Measurements from ENCODE around the gene VPS37D. TPM values are rescaled to one million over a fixed set of nuclear protein-coding genes. Genes with fewer than 3 reads are reported as not detected.
"Not testable (repeated sequence)": the region's sequence is repeated elsewhere in the genome, so short reads cannot be mapped to it uniquely, and the experiment has no call there.

Gene VPS37D
- polyA plus RNA-seq, 1 experiment, result 1.8 TPM

GRCh38 chr7:73650524-73650923 lies 17.1 kb upstream of the VPS37D start:
- ChIA-PET POLR2A (no interaction called here), CTCF (no interaction called here)
- no peak for TF ChIP-seq CTCF (IDR thresholded peaks at IDR 0.05; ENCODE audit: low read depth, low read length)
- no peaks in the 10 kb centered on the region for H3K9me3 ChIP-seq (ENCODE audit: control insufficient read depth, insufficient read depth, low read length)
- H3K27ac ChIP-seq (ENCODE audit: low read depth, low read length), result no peak overlapping the region
- no peak overlapping the region for H3K4me3 ChIP-seq (ENCODE audit: low read depth, low read length)
- H3K27me3 ChIP-seq (ENCODE audit: control insufficient read depth, insufficient read depth, low read length), result peaks cover 51% of the 10 kb centered on the region
- no peak for DNase-seq (ENCODE audit: low read depth, low spot score)

GRCh38 chr7:73652541-73652949 lies 15.1 kb upstream of the VPS37D start:
- ChIA-PET POLR2A (no interaction called here), CTCF (interaction anchor here (1.4 kb wide), 1 partner anchor 46 kb away, joined by 4 read pairs; no protein-coding TSS in a partner anchor)
- H3K4me3 ChIP-seq (ENCODE audit: low read depth, low read length), result no peak overlapping the region
- TF ChIP-seq CTCF (IDR thresholded peaks at IDR 0.05; ENCODE audit: low read depth, low read length), result no peak
- no peaks in the 10 kb centered on the region for H3K9me3 ChIP-seq (ENCODE audit: control insufficient read depth, insufficient read depth, low read length)
- H3K27ac ChIP-seq (ENCODE audit: low read depth, low read length), result no peak overlapping the region
- peaks cover 31% of the 10 kb centered on the region for H3K27me3 ChIP-seq (ENCODE audit: control insufficient read depth, insufficient read depth, low read length)
- no peak for DNase-seq (ENCODE audit: low read depth, low spot score)

- H3K27me3 ChIP-seq (ENCODE audit: control insufficient read depth, insufficient read depth, low read length), result peaks cover 14% of the 10 kb centered on the region
- H3K27ac ChIP-seq (ENCODE audit: low read depth, low read length); CTCF ChIA-PET; H3K9me3 ChIP-seq (ENCODE audit: control insufficient read depth, insufficient read depth, low read length); DNase-seq (ENCODE audit: low read depth, low spot score); H3K4me3 ChIP-seq (ENCODE audit: low read depth, low read length): not testable (repeated sequence)
- POLR2A ChIA-PET, result interaction anchor here (0.6 kb wide), 1 partner anchor 555 kb away, joined by 3 read pairs; the partner anchor contains the start of gene LAT2
These were observed 12.3 kb upstream of the VPS37D start for GRCh38 chr7:73655309-73655708.

- no peak for TF ChIP-seq CTCF (IDR thresholded peaks at IDR 0.05; ENCODE audit: low read depth, low read length)
- no peak for DNase-seq (ENCODE audit: low read depth, low spot score)
- Histone ChIP-seq H3K27ac (ENCODE audit: low read depth, low read length) (no peak overlapping the region), H3K4me3 (ENCODE audit: low read depth, low read length) (no peak overlapping the region), H3K27me3 (ENCODE audit: control insufficient read depth, insufficient read depth, low read length) (peaks cover 9% of the 10 kb centered on the region), H3K9me3 (ENCODE audit: control insufficient read depth, insufficient read depth, low read length) (no peaks in the 10 kb centered on the region; the same call in 1 of the 2 replicates)
- ChIA-PET POLR2A (no interaction called here), CTCF (interaction anchor here (1.0 kb wide), 1 partner anchor 53 kb away, joined by 3 read pairs; no protein-coding TSS in a partner anchor)
These were observed 7.6 kb upstream of the VPS37D start for GRCh38 chr7:73659983-73660382.

- H3K27ac ChIP-seq (ENCODE audit: low read depth, low read length); POLR2A ChIA-PET; H3K9me3 ChIP-seq (ENCODE audit: control insufficient read depth, insufficient read depth, low read length); H3K27me3 ChIP-seq (ENCODE audit: control insufficient read depth, insufficient read depth, low read length); DNase-seq (ENCODE audit: low read depth, low spot score); H3K4me3 ChIP-seq (ENCODE audit: low read depth, low read length): not testable (repeated sequence)
- CTCF ChIA-PET, result interaction anchor here (1.0 kb wide), 1 partner anchor 53 kb away, joined by 3 read pairs; no protein-coding TSS in a partner anchor
These were observed 7.0 kb upstream of the VPS37D start for GRCh38 chr7:73660594-73660993.

GRCh38 chr7:73663033-73663432 lies 4.6 kb upstream of the VPS37D start:
- Histone ChIP-seq H3K27ac (ENCODE audit: low read depth, low read length) (no peak overlapping the region), H3K9me3 (ENCODE audit: control insufficient read depth, insufficient read depth, low read length) (no peaks in the 10 kb centered on the region; the same call in 1 of the 2 replicates), H3K4me3 (ENCODE audit: low read depth, low read length) (no peak overlapping the region), H3K27me3 (ENCODE audit: control insufficient read depth, insufficient read depth, low read length) (peaks cover 12% of the 10 kb centered on the region)
- no peak for DNase-seq (ENCODE audit: low read depth, low spot score)
- ChIA-PET POLR2A (no interaction called here), CTCF (no interaction called here)
- TF ChIP-seq CTCF (IDR thresholded peaks at IDR 0.05; ENCODE audit: low read depth, low read length), result no peak
